ENCODE data around the gene ANKK1. TPM values are rescaled to one million over a fixed set of nuclear protein-coding genes. Genes with fewer than 3 reads are reported as not detected.

ANKK1 gene
- total RNA-seq, 1 donor from 2014 or later: not detected

GRCh38 chr11:113356203-113356602, 31.4 kb upstream of the ANKK1 start:
- no peak for DNase-seq
- no peak for TF ChIP-seq CTCF (IDR thresholded peaks at IDR 0.05; ENCODE audit: partially characterized antibody, unreplicated experiment)
- H3K27ac Mint-ChIP-seq (ENCODE audit: unreplicated experiment): no peak overlapping the region

GRCh38 chr11:113363406-113363805, 24.2 kb upstream of the ANKK1 start:
- Mint-ChIP-seq H3K27me3 (ENCODE audit: unreplicated experiment) (no peaks in the 10 kb centered on the region), H3K9me3 (ENCODE audit: unreplicated experiment) (peaks cover 1% of the 10 kb centered on the region), H3K27ac (ENCODE audit: unreplicated experiment) (no peak overlapping the region), H3K36me3 (ENCODE audit: unreplicated experiment) (peaks cover 3% of the 10 kb centered on the region), H3K4me3 (ENCODE audit: unreplicated experiment) (no peak overlapping the region), H3K4me1 (ENCODE audit: low read depth, unreplicated experiment) (no peaks in the 10 kb centered on the region)
- TF ChIP-seq CTCF (IDR thresholded peaks at IDR 0.05; ENCODE audit: partially characterized antibody, unreplicated experiment): no peak
- DNase-seq: no peak

More at GRCh38 chr11:113356203-113356602, 31.4 kb upstream of the ANKK1 start:
- no peaks in the 10 kb centered on the region for H3K9me3 Mint-ChIP-seq (ENCODE audit: unreplicated experiment)
- peaks cover 5% of the 10 kb centered on the region for H3K4me1 Mint-ChIP-seq (ENCODE audit: low read depth, unreplicated experiment)
- H3K4me3 Mint-ChIP-seq (ENCODE audit: unreplicated experiment): no peak overlapping the region
- H3K27me3 Mint-ChIP-seq (ENCODE audit: unreplicated experiment): no peaks in the 10 kb centered on the region
- H3K36me3 Mint-ChIP-seq (ENCODE audit: unreplicated experiment): peaks cover 28% of the 10 kb centered on the region

- no peaks in the 10 kb centered on the region for H3K27me3 Mint-ChIP-seq (ENCODE audit: unreplicated experiment)
Measured at GRCh38 chr11:113363996-113364641, 23.5 kb upstream of the ANKK1 start.

GRCh38 chr11:113365895-113366294, 21.7 kb upstream of the ANKK1 start:
- no peaks in the 10 kb centered on the region for H3K27me3 Mint-ChIP-seq (ENCODE audit: unreplicated experiment)
- peaks cover 1% of the 10 kb centered on the region for H3K9me3 Mint-ChIP-seq (ENCODE audit: unreplicated experiment)
- no peak for DNase-seq
- H3K27ac Mint-ChIP-seq (ENCODE audit: unreplicated experiment): no peak overlapping the region
- no peak overlapping the region for H3K4me3 Mint-ChIP-seq (ENCODE audit: unreplicated experiment)
- no peaks in the 10 kb centered on the region for H3K36me3 Mint-ChIP-seq (ENCODE audit: unreplicated experiment)
- TF ChIP-seq CTCF (IDR thresholded peaks at IDR 0.05; ENCODE audit: partially characterized antibody, unreplicated experiment): no peak
- no peaks in the 10 kb centered on the region for H3K4me1 Mint-ChIP-seq (ENCODE audit: low read depth, unreplicated experiment)

More at GRCh38 chr11:113363996-113364641, 23.5 kb upstream of the ANKK1 start:
- no peak for TF ChIP-seq CTCF (IDR thresholded peaks at IDR 0.05; ENCODE audit: partially characterized antibody, unreplicated experiment)
- peaks cover 1% of the 10 kb centered on the region for H3K9me3 Mint-ChIP-seq (ENCODE audit: unreplicated experiment)
- no peaks in the 10 kb centered on the region for H3K4me1 Mint-ChIP-seq (ENCODE audit: low read depth, unreplicated experiment)
- peaks cover 3% of the 10 kb centered on the region for H3K36me3 Mint-ChIP-seq (ENCODE audit: unreplicated experiment)
- no peak overlapping the region for H3K27ac Mint-ChIP-seq (ENCODE audit: unreplicated experiment)
- no peak for DNase-seq
- no peak overlapping the region for H3K4me3 Mint-ChIP-seq (ENCODE audit: unreplicated experiment)

GRCh38 chr11:113369411-113369810, 18.2 kb upstream of the ANKK1 start:
- TF ChIP-seq CTCF (IDR thresholded peaks at IDR 0.05; ENCODE audit: partially characterized antibody, unreplicated experiment): no peak
- H3K4me3 Mint-ChIP-seq (ENCODE audit: unreplicated experiment): no peak overlapping the region

More at GRCh38 chr11:113369411-113369810, 18.2 kb upstream of the ANKK1 start:
- peaks cover 1% of the 10 kb centered on the region for H3K9me3 Mint-ChIP-seq (ENCODE audit: unreplicated experiment)
- no peaks in the 10 kb centered on the region for H3K4me1 Mint-ChIP-seq (ENCODE audit: low read depth, unreplicated experiment)
- H3K36me3 Mint-ChIP-seq (ENCODE audit: unreplicated experiment): no peaks in the 10 kb centered on the region
- H3K27ac Mint-ChIP-seq (ENCODE audit: unreplicated experiment): no peak overlapping the region
- no peak for DNase-seq
- H3K27me3 Mint-ChIP-seq (ENCODE audit: unreplicated experiment): no peaks in the 10 kb centered on the region
